ENCODE data around the gene EML4.
"Not testable (repeated sequence)": the region's sequence is repeated elsewhere in the genome, so short reads cannot be mapped to it uniquely, and the experiment has no call there.

EML4 gene

DNA sequence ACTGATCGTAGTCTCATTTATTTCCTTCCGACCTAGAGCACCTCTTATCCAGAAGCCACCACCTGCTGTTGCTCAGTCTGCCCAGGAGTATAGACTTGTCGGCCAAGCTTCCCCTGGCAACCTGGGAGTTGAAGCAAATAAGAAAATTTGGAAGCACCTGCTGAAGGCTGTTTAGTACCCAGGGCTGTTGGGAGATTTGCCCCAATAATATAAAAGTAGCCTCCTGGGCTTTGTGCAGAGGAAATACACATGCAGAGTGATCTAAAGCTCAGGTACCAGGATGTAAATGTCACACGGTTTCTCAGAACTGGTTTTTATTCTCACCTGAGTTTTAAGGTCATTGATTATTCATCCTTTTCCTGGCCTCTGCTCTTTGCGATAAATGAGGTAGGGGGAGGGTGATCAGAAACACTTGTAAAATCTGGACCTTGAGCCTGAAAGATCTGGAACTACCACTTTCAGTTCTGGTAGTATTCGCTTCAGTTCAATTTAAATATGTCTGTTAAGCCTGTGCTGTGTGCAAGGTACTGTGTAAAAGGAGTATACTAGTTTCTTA, 192.7 kb downstream of the EML4 start:
- DNase-seq: no peak

DNA sequence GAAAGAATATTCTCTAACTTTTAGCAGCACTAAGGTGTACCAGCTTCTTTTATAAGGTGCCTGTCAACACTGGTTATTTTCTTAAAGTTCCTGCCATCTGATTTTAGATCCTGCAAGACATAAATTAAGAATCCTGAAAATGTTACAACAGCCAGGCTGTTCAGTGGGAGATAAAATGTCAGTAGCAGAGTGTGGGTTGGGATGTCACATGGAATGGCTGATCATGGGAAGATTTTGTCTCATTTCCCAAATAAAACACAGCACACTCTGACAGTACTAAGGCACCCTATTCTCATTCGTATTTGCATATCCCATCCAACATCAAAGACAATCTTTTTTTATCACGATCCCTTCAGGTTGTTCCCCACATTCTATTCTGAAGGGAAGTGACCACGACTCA, 194.3 kb downstream of the EML4 start:
- no peak for DNase-seq

DNA sequence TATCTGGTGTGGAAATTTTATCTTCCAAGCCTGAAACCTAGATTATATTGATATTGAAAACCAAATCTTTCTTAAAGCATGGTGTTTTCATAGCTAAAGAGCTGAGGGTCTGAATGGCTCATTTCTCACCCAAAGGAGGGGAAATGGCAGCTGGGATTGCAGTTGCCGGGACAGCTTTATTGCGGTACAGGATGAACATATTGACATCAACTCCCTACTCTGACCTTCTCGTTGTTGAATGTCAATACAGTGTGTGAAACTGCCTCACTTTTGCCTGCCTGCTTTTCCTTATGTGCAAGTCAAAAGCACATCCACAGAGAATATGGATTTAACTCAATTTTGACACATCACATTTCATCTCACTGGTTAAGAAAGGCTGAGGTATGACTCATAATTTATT, 195.5 kb downstream of the EML4 start:
- DNase-seq: no peak

DNA sequence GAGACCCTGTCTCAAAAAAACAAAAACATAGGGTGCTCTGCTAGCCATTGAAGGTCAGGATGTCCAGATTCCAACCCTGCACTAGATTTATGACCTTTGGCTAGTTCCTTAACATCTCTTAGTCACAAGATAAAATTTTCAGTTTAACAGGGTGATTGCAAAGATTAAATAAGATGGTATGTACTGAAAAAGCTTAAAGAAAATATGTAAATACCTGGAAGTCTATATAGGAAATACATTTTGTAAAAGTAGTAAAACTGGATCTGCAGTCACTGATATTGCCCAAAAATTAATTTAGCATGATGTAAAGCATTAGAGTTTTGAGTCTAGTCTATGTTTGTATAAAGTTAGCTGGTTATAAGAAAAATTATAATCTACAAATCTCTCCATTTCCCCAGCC, 197.3 kb downstream of the EML4 start:
- DNase-seq: no peak

DNA sequence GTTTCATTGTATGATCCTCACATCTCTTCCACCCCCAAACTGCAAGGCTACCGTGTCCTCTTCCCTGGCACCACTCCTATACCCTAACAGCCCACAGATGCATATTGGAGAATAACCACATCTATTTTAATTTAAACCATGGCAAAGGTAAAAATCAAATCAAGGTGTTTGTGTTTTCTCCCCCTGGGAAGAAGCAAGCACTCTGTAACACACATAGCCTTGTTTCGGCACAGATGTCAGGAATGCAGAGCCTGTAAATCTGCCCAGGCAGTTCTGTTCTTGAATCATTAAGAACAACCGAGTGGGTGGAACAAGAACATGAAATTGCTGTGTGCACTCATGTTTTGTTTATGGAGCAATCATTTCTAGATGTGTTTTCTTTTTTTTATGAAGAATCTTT, 198.7 kb downstream of the EML4 start:
- DNase-seq: no peak

DNA sequence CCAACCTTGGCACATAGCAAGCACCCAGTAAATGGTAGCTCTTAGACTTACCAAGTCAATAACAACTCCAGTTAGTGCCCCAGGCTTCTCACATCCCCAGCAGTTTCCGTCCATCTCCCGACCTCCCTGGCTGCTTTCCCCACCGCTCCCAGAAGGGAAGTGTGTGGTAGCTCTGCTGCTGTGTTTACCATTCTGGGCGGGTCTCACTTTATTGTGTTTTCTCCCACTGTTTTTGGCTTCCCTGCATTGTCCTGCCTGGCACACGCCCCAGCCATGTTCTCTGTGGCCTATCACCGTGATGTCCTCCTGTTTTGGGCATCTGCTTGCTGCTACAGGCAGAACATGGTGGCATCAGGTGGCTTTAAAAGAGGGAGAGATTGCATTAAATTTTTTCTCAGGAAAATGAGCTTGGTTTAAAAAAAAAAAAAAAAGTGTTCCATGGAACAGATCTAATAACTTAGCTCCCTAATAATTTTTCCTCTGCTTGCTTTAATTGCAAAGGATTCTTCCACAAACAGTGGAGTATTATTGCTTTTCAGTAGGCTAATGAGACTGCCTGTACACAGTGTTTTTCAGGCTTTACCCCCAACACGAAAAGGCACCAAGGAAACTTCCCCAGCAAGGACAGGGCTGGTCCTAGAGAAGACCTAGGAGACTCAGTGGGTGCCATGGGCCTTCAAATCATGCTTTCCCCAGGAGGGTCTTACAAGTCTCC, 199.8 kb downstream of the EML4 start:
- no peak for DNase-seq

DNA sequence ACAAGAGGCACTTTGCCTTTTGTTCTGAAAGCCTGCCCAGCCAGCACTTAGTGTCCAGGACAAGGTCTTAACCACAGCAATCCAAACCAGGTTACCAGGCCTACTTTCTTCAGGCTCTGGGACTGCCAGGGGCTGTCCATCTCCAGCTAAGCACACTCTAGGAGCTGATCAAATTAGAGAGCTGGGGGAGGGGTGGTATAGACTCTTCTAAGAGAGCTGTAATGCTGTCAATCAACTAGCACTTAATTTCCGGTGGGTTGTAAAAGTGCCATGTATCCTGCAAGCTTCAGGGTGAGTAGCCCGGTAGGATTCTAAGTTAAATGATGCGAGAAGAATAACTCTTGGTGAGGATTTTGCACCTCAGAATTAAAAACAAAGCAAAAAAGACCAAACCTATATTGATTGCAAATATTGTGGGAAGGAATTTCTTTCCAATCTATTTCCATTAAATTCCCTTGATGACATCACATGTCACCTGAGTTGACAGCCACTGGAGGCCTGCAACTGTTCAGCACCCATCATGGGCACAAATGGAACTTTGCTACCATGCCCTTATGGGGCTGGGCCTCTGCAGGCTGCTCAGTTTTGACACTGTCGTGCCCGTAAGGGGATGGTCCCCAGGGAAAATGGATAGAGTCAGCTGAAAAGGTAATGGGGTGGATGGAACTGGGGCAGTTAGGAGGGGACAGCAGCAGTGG, 200.5 kb downstream of the EML4 start:
- no peak for DNase-seq

DNA sequence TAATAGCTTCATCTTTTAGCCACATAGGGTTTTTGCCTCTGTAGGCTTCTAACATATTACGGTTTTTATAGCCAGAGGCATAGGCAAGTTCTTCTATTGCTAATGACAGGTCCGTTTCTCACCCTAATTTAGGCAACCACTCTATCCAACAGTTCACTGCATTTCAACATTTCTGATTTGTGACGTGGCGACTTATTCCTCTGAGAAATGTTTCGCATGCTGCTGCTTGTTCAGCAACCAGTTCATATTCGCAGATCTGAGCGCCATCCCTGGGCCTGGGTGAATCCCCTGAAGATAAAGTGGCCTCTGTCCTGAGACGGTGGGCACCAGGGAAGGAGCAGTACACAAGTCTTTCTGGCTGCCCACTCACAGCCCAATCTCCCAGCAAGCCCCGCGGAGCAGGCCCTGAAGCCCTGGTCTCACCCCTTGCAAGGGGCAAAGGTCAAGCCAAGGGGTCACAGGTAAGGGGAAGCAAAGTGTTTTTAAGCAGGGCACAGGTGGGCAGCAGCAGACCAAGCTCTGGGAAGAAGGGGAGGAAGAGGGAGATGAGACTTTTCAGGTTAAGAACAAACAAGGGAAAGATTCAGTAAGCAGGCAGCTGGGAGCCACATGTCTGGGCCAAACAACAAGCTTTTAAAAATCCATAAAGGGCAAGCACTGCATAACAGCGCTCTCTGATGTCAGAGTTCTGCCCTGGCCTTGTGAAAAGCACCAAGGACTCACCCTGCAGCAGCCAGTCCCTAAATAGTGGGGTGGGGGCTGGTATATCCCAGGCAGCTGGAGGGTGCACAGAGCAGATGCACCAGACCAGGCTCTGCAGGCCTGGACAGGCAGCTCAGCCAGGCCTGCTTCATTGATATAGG, 202.7 kb downstream of the EML4 start:
- DNase-seq: no peak

DNA sequence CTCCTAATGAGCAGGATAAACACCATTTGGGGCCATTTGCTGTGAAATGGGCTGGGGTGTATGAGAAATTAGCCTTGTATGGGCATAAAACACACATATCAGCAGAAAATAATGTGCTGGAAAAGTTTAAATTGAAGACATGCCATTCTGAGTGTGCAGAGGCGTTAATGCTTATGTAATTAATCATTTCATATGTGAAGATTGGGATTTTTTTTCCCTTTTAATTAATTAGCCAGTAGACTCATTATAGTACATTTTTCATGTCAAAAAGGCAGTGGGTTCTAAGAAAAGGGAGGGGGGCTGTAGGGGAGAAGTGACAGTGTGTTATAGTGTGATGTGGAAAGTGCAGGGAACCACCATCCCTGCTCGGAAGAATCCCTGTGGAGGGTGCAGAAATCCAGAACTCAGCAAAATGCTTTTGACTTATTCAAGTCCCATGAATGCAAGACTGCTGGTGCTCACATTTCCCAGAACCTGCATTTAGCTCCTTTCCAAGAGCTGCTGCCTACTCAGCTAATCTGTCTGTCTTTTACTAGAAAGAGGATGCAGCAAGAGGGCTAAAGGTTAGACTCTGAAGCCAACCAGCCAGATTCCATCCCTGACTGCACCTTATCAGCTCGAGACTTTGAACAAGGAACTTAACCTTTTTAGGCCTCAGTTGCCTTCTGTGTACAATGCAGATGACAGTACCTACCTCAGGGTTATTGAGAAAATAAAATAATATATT, 203.5 kb downstream of the EML4 start:
- no peak for DNase-seq

DNA sequence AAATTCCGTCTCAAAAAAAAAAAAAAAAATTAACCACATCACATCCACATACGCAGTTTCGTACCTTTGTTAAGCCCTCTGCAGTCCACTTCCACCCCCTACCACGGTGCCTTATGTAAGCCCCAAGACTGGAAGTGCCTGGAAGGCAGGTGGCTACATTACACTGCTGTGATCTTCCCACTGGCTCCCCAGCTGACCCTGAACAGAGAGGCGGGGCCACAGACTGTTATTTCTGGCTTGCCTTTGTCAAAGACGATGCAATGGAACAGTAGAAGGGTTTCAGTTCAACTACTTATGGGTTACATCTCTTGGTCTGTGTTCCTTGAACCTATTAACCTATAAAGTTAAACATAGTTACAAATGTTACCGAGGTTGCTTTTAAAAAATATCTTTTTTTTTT, 207.6 kb downstream of the EML4 start:
- no peak for DNase-seq

DNA sequence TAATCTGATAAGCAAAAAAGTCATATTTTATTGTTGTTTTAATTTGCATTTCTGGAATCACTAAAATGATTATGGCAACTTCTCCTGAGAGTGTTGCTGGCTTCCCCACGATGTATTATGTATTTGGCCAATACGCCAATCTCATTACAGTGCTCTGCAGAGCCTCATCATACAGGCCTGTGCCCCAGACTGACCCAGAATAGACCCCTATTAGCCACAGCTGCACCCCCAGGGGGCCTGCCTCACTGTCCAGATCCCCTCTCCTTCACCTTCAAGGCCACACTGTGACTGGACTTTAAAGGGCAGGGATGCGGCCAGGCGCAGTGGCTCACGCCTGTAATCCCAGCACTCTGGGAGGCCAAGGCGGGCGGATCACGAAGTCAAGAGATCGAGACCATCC, 209.3 kb downstream of the EML4 start:
- no peak for DNase-seq

DNA sequence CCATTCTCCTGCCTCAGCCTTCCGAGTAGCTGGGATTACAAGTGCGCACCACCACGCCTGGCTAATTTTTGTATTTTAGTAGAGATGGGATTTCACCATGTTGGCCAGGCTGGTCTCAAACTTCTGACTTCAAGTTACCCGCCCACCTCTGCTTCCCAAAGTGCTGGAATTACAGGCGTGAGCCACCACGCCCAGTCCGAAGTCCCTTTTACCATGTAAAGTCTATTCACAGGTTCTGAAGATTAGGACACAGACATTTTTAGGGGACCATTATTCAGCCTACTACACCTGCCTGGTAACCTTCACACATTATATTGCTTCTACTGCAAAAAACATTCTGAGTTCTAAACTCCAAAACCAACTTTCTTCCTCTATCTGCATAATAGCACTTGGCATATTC, 210.9 kb downstream of the EML4 start:
- DNase-seq: not testable (repeated sequence)

DNA sequence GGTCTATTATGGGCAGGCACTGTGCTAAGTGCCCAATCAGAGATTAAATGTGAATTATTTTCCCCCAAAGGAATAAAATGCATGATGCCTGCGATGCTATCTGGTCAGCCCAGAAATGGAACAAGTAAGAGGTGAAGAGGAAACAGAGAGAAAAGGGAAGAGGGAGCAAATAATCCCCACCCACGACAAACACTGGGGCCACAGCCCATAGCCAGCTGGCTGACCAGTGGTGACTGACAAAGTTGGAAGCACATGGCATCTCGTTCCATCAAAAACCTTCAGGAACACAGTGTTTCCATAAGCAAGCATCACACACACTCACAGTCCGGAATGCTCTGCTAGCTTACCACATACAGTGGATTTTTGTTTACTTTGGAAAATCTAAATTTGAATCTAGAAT, 213.0 kb downstream of the EML4 start:
- DNase-seq: peak in 1 of 3 donors; percentile 24

All from suppressor macrophage treated with lipopolysaccharide for 1 hour (primary cell).